Effector memory CD8-positive, alpha-beta T cell (primary cell): ENCODE measurements around the gene TMC8.

Experiments
- ATAC-seq: fragments of 150-1000 bp; cut with Tn5 transposase; replicated peaks from 2 replicates; pipeline ENCODE4 v1.10.0; 2021; ENCODE audit warnings: mild to moderate bottlenecking, moderate library complexity
- DNase-seq, 3 experiments: peaks; one replicate each; pipeline ENCODE4 v3.0.0; 2021
- H3K27ac Mint-ChIP-seq, 2 donors: one replicate each; pipeline ENCODE4 v1.8.0; 2022; ENCODE audit warnings: mild to moderate bottlenecking in 2 of 2, mixed read lengths in 2 of 2, moderate library complexity in 2 of 2
- H3K27me3 Mint-ChIP-seq, 2 donors: one replicate each; pipeline ENCODE4 v1.8.0; 2022; ENCODE audit warnings: mixed read lengths in 2 of 2
- H3K36me3 Mint-ChIP-seq: one replicate; pipeline ENCODE4 v1.8.0; 2022; ENCODE audit warnings: mild to moderate bottlenecking, moderate library complexity, mixed read lengths; ENCODE audit not compliant: insufficient read depth
- H3K4me1 Mint-ChIP-seq, 2 donors: one replicate each; pipeline ENCODE4 v1.8.0; 2022; ENCODE audit warnings: low read depth in 2 of 2, mixed read lengths in 2 of 2
- H3K4me3 Mint-ChIP-seq, 2 donors: one replicate each; pipeline ENCODE4 v1.8.0; 2022; ENCODE audit warnings: mild to moderate bottlenecking in 2 of 2, mixed read lengths in 2 of 2, moderate library complexity in 2 of 2
- H3K9me3 Mint-ChIP-seq, 2 donors: one replicate each; pipeline ENCODE4 v1.8.0; 2022; ENCODE audit warnings: mixed read lengths in 2 of 2

The TMC8 gene

DNA sequence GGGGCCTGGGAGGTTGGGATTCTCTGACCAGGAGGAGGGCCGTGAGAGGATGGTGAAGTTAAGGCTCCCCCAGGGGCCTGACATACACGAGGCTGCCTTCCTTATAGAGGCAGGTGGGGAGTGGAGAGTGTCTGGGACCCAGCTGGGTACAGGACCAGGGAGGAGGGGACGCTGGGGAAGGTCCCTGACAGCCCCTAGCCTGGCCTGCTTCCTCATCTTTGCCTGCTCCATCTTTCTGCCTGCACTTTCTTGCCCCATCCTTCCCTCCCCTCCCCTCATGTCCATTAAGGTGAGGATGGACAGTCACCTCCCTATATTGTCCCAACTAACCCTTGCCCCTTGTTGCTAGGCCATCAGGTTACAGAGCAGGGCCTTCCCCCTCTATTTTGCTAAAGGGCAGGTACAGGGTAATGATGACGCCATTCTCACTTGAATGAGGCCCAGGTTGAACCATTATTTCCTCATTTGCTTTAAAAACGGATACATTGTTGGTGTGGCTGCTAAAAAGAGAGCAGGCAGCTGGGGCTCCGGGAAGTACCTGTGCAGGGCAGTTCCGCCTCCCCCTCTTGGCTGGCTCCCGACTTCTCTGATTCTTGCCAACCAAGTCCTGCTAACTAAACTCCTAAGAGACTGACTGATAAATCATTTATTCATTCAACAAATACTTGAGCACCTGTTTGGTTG lies 16.9 kb downstream of the TMC8 start:
- H3K36me3 Mint-ChIP-seq = peaks cover 2% of the 10 kb centered on the region
- H3K9me3 Mint-ChIP-seq = no peaks in the 10 kb centered on the region
- no peak overlapping the region for H3K27ac Mint-ChIP-seq
- DNase-seq (no peak), ATAC-seq (peak; percentile 76)
- H3K4me1 Mint-ChIP-seq = peaks cover 10 to 17% of the 10 kb centered on the region in 2 donors
- H3K4me3 Mint-ChIP-seq = no peak overlapping the region
- no peaks in the 10 kb centered on the region for H3K27me3 Mint-ChIP-seq

DNA sequence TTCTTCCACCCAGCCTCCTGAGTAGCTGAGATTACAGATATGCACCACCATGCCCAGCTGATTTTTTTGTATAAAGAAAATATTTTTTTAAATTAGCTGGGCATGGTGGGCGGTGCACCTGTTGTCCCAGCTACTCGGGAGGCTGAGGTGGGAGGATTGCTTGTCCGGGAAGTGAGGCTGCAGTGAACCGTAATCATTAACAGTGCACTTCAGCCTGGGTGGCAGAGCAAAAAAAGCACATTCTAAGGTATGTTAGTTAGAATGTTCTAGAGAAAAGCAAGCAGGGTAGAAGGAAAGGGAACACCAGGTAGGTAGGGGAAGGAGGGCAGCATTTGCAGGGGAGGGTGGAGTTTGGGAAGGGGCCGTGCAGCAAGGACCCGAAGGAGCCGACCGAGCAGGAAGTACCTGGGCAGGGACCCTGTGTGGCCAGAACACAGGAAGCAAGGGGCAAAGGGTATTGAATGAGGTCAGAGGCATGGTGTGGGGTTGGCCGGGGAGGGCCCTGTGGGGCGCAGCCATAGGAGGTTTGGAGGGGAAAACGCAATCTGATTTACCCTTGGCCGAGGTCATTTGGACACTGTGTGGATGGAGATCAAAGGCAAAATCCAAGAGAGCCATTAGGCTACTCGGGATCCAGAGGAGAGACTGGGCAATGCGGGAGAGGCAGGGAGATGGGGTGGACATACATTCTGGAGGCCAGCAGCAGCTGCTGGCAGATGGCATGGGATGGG lies 17.9 kb downstream of the TMC8 start:
- DNase-seq = no peak
- no peak overlapping the region for H3K4me3 Mint-ChIP-seq
- no peak for ATAC-seq
- H3K36me3 Mint-ChIP-seq = no peaks in the 10 kb centered on the region
- H3K9me3 Mint-ChIP-seq = no peaks in the 10 kb centered on the region
- H3K27ac Mint-ChIP-seq = peak overlapping the region; percentile 65 to 66
- H3K27me3 Mint-ChIP-seq = no peaks in the 10 kb centered on the region
- H3K4me1 Mint-ChIP-seq = peaks cover 10 to 14% of the 10 kb centered on the region in 2 donors

GRCh38 chr17:78151514-78152008 lies 21.0 kb downstream of the TMC8 start:
- ATAC-seq = no peak
- H3K4me3 Mint-ChIP-seq = no peak overlapping the region
- peaks cover 5% of the 10 kb centered on the region in 2 donors for H3K4me1 Mint-ChIP-seq
- no peak for DNase-seq
- no peaks in the 10 kb centered on the region for H3K9me3 Mint-ChIP-seq
- no peak overlapping the region for H3K27ac Mint-ChIP-seq
- H3K27me3 Mint-ChIP-seq = no peaks in the 10 kb centered on the region
- no peaks in the 10 kb centered on the region for H3K36me3 Mint-ChIP-seq

DNA sequence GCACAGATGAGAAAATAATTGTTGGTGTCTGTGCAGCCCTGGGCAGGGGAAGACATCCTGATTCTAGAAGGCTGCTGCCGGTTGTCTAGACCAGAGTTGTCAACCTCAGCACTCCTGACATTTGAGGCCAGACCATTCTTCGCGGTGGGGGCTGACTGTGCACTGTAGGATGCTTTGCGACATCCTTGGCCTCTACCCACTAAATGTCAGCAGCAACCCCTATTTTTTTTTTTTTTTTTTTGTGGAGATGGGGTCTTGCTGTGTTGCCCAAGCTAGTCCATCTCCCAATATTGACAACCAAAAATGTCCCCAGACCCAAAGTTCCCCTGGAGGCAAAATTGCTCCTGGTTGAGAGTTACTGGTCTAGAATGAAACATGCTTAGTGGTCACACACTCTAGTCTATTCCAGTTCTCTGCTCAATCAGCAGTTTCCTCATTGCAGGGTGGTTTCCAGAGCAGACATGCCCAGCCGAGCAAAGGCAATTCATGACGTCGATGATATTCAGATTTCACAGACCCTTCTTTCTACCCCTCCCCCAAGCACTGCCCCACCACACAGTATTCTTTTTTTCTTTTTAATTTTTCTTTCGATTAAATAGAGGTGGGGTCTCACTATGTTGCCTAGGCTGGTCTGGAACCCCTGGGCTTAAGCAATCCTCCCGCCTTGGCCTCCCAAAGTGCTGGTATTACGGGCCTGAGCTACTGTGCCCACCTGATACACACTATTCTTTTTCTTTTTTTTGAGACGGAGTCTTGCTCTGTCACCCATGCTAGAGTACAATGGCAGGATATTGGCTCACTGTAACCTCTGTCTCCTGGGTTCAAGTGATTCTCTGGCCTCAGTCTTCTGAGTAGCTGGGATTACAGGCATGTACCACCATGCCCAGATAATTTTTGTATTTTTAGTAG lies 24.6 kb downstream of the TMC8 start:
- Mint-ChIP-seq H3K36me3 (peaks cover 2% of the 10 kb centered on the region), H3K27me3 (no peaks in the 10 kb centered on the region), H3K9me3 (no peaks in the 10 kb centered on the region), H3K27ac (peak overlapping the region in 1 of 2 donors; percentile 72), H3K4me3 (no peak overlapping the region), H3K4me1 (peaks cover 2 to 3% of the 10 kb centered on the region in 2 donors)
- DNase-seq = no peak
- peak; percentile 86 for ATAC-seq

- DNase-seq (no peak), ATAC-seq (no peak)
- H3K9me3 Mint-ChIP-seq = no peaks in the 10 kb centered on the region
- H3K27ac Mint-ChIP-seq = no peak overlapping the region
- peaks cover 2 to 3% of the 10 kb centered on the region in 2 donors for H3K4me1 Mint-ChIP-seq
- H3K4me3 Mint-ChIP-seq = no peak overlapping the region
- H3K27me3 Mint-ChIP-seq = no peaks in the 10 kb centered on the region
- peaks cover 3% of the 10 kb centered on the region for H3K36me3 Mint-ChIP-seq
Measured at GRCh38 chr17:78159575-78160158, 29.1 kb downstream of the TMC8 start.

DNA sequence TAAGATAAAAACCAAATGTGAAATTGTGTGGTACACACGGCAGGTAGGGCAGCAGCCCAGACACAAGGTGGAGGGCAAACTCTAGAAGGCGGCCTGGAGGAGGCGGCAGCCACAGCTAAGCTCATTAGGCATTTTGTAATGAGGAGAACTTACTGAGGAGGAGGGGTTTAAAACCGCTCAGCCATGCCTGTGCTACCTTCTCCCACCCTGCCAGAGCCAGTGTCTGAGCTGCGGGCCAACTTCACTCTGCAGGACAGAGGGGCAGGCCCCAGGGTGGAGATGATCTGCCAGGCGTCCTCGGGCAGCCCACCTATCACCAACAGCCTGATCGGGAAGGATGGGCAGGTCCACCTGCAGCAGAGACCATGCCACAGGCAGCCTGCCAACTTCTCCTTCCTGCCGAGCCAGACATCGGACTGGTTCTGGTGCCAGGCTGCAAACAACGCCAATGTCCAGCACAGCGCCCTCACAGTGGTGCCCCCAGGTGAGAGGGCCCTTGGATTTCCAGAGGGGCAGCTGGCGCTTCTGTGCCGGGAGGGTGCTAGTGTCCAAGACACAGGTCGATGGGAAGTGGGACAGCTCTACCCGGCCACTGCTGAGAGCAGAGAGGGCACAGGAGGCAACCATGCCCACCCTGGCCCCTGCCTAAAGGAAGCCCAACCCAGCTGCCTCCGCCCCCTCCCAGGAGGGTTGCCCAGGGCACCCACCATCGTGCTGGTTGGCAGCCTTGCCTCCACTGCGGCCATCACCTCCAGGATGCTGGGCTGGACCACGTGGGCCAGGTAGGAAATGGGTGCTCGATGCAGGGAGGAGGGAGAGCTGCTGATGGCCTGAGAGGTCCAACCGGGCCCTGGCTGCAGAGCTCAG lies 33.5 kb downstream of the TMC8 start:
- ATAC-seq (no peak), DNase-seq (no peak)
- no peak overlapping the region for H3K4me3 Mint-ChIP-seq
- peaks cover 3% of the 10 kb centered on the region for H3K36me3 Mint-ChIP-seq
- no peaks in the 10 kb centered on the region for H3K27me3 Mint-ChIP-seq
- H3K9me3 Mint-ChIP-seq = no peaks in the 10 kb centered on the region
- no peak overlapping the region for H3K27ac Mint-ChIP-seq
- peaks cover 3% of the 10 kb centered on the region in 2 donors for H3K4me1 Mint-ChIP-seq

- Mint-ChIP-seq H3K9me3 (no peaks in the 10 kb centered on the region), H3K27me3 (no peaks in the 10 kb centered on the region), H3K4me1 (peaks cover 0 to 10% of the 10 kb centered on the region in 2 donors), H3K4me3 (no peak overlapping the region), H3K36me3 (peaks cover 3% of the 10 kb centered on the region), H3K27ac (peak overlapping the region in 1 of 2 donors; percentile 76)
- no peak for DNase-seq
- no peak for ATAC-seq
Measured at GRCh38 chr17:78164748-78165607, 34.4 kb downstream of the TMC8 start.

- no peaks in the 10 kb centered on the region for H3K27me3 Mint-ChIP-seq
- peaks cover 2% of the 10 kb centered on the region for H3K36me3 Mint-ChIP-seq
- H3K9me3 Mint-ChIP-seq = no peaks in the 10 kb centered on the region
Measured at GRCh38 chr17:78166416-78166815, 35.8 kb downstream of the TMC8 start.

GRCh38 chr17:78168242-78168902 lies 37.8 kb downstream of the TMC8 start, which contains the start of gene SYNGR2:
Gene SYNGR2 (plus strand): TSS chr17:78168581. CDS start chr17:78168617, 36 bp downstream.
- DNase-seq (peak; percentile 85 to 90 (median 87)), ATAC-seq (peak; percentile 91)
- peaks cover 18 to 27% of the 10 kb centered on the region in 2 donors for H3K4me1 Mint-ChIP-seq
- H3K36me3 Mint-ChIP-seq = peaks cover 15% of the 10 kb centered on the region
- H3K4me3 Mint-ChIP-seq = peak within 1 kb of the TSS; percentile 66 to 74
- no peaks in the 10 kb centered on the region for H3K9me3 Mint-ChIP-seq
- H3K27ac Mint-ChIP-seq = peak within 1 kb of the TSS; percentile 35 to 80
- H3K27me3 Mint-ChIP-seq = no peaks in the 10 kb centered on the region

More at GRCh38 chr17:78166416-78166815, 35.8 kb downstream of the TMC8 start:
- DNase-seq (no peak), ATAC-seq (no peak)
- Mint-ChIP-seq H3K4me1 (peaks cover 0 to 13% of the 10 kb centered on the region in 2 donors), H3K4me3 (no peak overlapping the region), H3K27ac (no peak overlapping the region)

- Mint-ChIP-seq H3K4me1 (peaks cover 26 to 35% of the 10 kb centered on the region in 2 donors), H3K9me3 (no peaks in the 10 kb centered on the region), H3K27me3 (no peaks in the 10 kb centered on the region), H3K4me3 (peak overlapping the region; percentile 60 to 71), H3K36me3 (peaks cover 21% of the 10 kb centered on the region), H3K27ac (peak overlapping the region; percentile 35 to 80)
- peak in 2 of 3 experiments; percentile 35 to 39 for DNase-seq
- ATAC-seq = peak; percentile 62
Measured at GRCh38 chr17:78168903-78169793, 38.6 kb downstream of the TMC8 start.
